GM12864 (cell line): ENCODE data around the gene GTF2A2.

Experiments
- DNase-seq: peaks from one replicate; pipeline ENCODE4 v3.0.0-alpha.2; 2011; ENCODE audit warnings: low read depth
- H3K4me3 ChIP-seq: 2 replicates; pipeline ENCODE4 v1.5.1; 2011; ENCODE audit warnings: mild to moderate bottlenecking, low read depth, low read length, control low read depth
- CTCF ChIP-seq: IDR thresholded peaks from 2 replicates; pipeline ENCODE4 v1.5.1; 2011; ENCODE audit warnings: low read depth, mild to moderate bottlenecking, moderate library complexity, low read length, control low read depth, inconsistent platforms; ENCODE audit errors: missing control alignments

GTF2A2 gene

DNA sequence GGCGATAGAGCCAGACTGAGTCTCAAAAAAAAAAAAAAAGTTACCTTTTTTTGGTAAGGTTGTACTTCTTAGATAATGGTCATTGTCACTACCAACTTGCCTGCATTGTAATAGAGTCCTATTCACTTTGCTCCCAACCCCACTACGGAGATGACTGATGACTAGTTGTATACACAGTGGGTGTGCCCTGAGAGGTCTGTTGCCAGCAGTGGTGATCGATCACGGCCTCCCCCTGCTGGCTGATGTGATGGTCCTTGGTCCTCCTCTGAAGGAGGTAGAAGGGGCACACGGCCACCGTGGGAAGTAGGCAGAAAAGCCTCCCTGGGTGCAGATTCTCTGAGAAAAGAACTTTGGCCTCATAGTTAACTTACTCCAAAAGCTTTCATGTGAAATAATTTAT lies 35.0 kb downstream of the GTF2A2 start:
- DNase-seq = peak; percentile 46

DNA sequence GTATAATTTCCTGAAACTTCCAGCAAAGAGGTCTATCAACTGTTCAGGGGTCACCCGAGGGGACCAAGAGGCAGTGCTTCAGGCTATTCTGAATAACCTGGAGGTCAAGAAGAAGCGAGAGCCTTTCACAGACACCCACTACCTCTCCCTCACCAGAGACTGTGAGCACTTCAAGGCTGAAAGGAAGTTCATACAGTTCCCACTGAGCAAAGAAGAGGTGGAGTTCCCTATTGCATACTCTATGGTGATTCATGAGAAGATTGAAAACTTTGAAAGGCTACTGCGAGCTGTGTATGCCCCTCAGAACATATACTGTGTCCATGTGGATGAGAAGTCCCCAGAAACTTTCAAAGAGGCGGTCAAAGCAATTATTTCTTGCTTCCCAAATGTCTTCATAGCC lies 38.9 kb downstream of the GTF2A2 start:
- no peak for DNase-seq
- TF ChIP-seq CTCF = no peak
- H3K4me3 ChIP-seq = no peak overlapping the region

More for the DNA sequence above, 35.0 kb downstream of the GTF2A2 start:
- no peak overlapping the region for H3K4me3 ChIP-seq
- TF ChIP-seq CTCF = peak; percentile 76

GRCh38 chr15:59616379-59616778 lies 40.9 kb downstream of the GTF2A2 start:
- H3K4me3 ChIP-seq = no peak overlapping the region
- TF ChIP-seq CTCF = no peak
- DNase-seq = peak; percentile 8

GRCh38 chr15:59615661-59616060 lies 41.7 kb downstream of the GTF2A2 start:
- TF ChIP-seq CTCF = no peak
- no peak overlapping the region for H3K4me3 ChIP-seq

DNA sequence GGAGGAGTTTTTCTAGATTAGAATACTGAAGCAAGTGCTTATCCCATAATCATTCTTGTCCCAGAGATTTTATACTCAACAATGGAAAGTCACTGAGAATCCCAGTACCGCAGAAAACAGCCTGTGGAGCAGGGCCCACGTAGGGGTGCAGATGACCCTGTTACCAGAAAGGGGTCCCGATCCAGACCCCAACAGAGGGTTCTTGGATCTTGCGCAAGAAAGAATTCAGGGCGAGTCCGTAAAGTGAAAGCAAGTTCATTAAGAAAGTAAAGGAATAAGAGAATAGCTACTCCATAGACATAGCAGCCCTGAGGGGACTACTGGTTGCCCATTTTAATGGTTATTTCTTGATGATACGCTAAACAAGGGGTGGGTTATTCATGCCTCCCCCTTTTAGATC lies 43.2 kb downstream of the GTF2A2 start:
- DNase-seq = no peak
- no peak overlapping the region for H3K4me3 ChIP-seq
- no peak for TF ChIP-seq CTCF

More at GRCh38 chr15:59615661-59616060, 41.7 kb downstream of the GTF2A2 start:
- DNase-seq = no peak

DNA sequence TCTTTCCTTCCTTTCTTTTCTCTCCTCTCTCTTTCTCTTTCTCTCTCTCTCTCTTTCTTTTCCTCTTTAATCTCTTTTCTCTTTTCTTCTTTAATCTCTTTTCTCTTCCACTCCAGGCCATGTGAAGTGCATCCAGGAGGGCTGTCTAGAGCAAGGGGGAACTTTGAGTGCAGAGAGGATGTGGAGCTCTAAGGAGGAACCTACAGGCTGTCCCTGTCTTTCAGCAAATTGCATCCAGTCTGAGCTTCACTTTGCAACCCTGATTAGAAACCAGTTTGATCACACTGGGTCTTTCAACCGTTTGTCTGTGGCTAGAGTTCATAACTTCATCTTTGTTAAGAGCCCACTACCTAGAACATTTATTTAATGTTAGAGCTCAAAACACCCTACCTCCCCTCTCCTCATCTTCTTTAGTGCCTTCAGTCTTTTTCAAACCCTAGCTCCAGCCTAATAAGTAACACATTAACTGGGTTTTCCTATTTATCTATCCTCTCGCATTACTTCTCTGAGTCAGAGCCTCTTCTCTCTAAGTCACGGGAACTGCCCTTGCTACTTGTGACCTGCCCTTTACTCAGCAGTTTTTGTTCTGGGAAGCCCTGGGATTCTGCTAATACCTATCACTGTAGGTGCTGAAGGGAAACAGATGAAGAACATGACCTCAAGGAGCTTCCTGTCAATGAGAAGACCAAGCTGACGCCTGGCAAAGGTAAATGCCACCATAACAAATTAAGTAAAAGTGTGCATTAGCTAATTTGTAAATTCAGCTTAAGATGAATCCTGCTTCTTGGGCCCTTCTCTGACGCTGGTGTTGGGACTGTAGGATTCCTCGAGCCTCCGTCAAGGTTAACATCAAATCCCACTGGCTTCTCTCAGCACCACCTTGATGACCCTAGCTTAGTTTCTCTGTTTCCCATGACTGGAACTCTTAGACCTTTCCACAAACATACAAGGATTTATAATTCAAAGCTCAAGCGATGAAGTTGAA lies 45.7 kb downstream of the GTF2A2 start, which contains the start of gene GCNT3:
TSS of gene GCNT3 (plus strand) at position 508 of the 985 bp plus-strand sequence. CDS start 6,456 bp downstream, outside the sequence.
- no peak for TF ChIP-seq CTCF
- H3K4me3 ChIP-seq = no peak within 1 kb of the TSS
- DNase-seq = no peak
